GM06990 (cell line): ENCODE results near the gene SPDEF.

ENCODE experiments used
- DNase-seq: peaks from one replicate; pipeline ENCODE4 v3.0.0-alpha.2; 2011; ENCODE audit not compliant: insufficient read length; ENCODE audit errors: extremely low read depth
- H3K27me3 ChIP-seq: replicated peaks from 2 replicates; pipeline ENCODE4 v1.6.0; 2011; ENCODE audit warnings: low read length; ENCODE audit not compliant: control insufficient read depth, insufficient read depth
- H3K36me3 ChIP-seq: 2 replicates; pipeline ENCODE4 v1.5.1; 2011; ENCODE audit warnings: low read length; ENCODE audit not compliant: control insufficient read depth, insufficient read depth
- H3K4me3 ChIP-seq: replicated peaks from 2 replicates; pipeline ENCODE4 v1.5.1; 2011; ENCODE audit warnings: low read depth, mild to moderate bottlenecking, control low read depth, low read length
- CTCF ChIP-seq: IDR thresholded peaks from 2 replicates; pipeline ENCODE4 v1.5.1; 2011; ENCODE audit warnings: low read length, control low read depth, mild to moderate bottlenecking, inconsistent platforms; ENCODE audit not compliant: insufficient read depth, poor library complexity, severe bottlenecking

SPDEF gene

GRCh38 chr6:34581561-34581920, 25.4 kb upstream of the SPDEF start:
- DNase-seq = no peak
- no peak for TF ChIP-seq CTCF

GRCh38 chr6:34580707-34581560, 24.8 kb upstream of the SPDEF start:
- Histone ChIP-seq H3K27me3 (no peaks in the 10 kb centered on the region), H3K36me3 (peaks cover 11% of the 10 kb centered on the region), H3K4me3 (no peak overlapping the region)
- TF ChIP-seq CTCF = no peak
- DNase-seq = no peak

More at GRCh38 chr6:34581561-34581920, 25.4 kb upstream of the SPDEF start:
- H3K36me3 ChIP-seq = peaks cover 14% of the 10 kb centered on the region
- H3K4me3 ChIP-seq = no peak overlapping the region
- no peaks in the 10 kb centered on the region for H3K27me3 ChIP-seq

- H3K27me3 ChIP-seq = no peaks in the 10 kb centered on the region
- no peak for TF ChIP-seq CTCF
- peaks cover 5% of the 10 kb centered on the region for H3K36me3 ChIP-seq
- H3K4me3 ChIP-seq = no peak overlapping the region
- no peak for DNase-seq
Observed at GRCh38 chr6:34578445-34579262, 22.5 kb upstream of the SPDEF start.

- no peaks in the 10 kb centered on the region for H3K36me3 ChIP-seq
- H3K27me3 ChIP-seq = no peaks in the 10 kb centered on the region; the same call in 1 of the 2 replicates
- no peak for DNase-seq
- no peak for TF ChIP-seq CTCF
- H3K4me3 ChIP-seq = no peak overlapping the region
Observed at GRCh38 chr6:34576286-34576955, 20.3 kb upstream of the SPDEF start.

- TF ChIP-seq CTCF = no peak
- H3K27me3 ChIP-seq = no peaks in the 10 kb centered on the region; the same call in 1 of the 2 replicates
- H3K4me3 ChIP-seq = no peak overlapping the region
- DNase-seq = no peak
- H3K36me3 ChIP-seq = no peaks in the 10 kb centered on the region
Observed at GRCh38 chr6:34575326-34575725, 19.2 kb upstream of the SPDEF start.
